ENCODE data around the gene AFAP1L2.

AFAP1L2 gene, protein sequence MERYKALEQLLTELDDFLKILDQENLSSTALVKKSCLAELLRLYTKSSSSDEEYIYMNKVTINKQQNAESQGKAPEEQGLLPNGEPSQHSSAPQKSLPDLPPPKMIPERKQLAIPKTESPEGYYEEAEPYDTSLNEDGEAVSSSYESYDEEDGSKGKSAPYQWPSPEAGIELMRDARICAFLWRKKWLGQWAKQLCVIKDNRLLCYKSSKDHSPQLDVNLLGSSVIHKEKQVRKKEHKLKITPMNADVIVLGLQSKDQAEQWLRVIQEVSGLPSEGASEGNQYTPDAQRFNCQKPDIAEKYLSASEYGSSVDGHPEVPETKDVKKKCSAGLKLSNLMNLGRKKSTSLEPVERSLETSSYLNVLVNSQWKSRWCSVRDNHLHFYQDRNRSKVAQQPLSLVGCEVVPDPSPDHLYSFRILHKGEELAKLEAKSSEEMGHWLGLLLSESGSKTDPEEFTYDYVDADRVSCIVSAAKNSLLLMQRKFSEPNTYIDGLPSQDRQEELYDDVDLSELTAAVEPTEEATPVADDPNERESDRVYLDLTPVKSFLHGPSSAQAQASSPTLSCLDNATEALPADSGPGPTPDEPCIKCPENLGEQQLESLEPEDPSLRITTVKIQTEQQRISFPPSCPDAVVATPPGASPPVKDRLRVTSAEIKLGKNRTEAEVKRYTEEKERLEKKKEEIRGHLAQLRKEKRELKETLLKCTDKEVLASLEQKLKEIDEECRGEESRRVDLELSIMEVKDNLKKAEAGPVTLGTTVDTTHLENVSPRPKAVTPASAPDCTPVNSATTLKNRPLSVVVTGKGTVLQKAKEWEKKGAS

DNA sequence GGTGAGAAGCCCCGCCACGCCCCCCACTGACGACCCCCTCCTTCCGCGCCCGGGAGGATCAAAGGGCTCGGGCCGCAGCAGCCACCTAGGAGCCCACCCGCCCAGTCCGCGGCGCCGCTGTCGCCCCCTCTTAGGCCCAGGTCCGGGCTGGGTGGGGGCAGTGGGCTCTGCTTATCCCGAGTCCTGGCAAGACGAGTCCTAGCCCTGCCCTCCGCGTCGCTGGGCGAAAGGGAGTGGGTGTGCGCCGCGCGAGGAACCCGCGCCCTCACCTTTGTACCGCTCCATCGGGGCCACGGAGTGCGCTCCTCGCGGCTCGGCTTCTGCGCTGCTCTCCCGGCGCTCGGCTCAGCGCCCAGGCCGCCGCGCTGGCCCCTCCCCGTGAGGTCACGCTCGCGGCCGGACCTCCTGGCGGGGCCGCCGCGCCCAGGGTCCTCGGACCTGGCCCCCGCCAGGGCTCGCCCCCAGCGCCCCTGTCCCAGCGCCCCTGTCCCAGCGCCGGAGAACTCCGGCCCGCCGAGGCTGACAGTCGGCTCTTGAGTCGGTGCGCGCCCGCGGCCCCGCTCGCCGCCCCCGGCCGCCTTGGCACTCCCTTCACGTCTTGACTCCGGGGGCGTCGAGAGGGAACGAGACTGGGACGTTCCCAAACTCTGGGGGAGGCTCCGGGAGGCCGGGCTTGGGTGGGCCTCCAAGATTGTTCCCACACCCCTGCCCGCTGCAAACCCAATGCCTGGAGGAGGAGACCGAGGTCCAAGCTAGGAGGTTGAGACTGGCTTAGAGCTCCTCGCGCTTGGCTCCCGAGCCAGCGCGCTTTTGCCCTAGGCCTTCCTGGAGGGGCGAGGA, at the start of gene AFAP1L2:
Gene AFAP1L2 (minus strand): TSS at position 332 of the 840 bp plus-strand sequence. CDS start 47 bp downstream, at position 285.
- DNase-seq: no peak

DNA sequence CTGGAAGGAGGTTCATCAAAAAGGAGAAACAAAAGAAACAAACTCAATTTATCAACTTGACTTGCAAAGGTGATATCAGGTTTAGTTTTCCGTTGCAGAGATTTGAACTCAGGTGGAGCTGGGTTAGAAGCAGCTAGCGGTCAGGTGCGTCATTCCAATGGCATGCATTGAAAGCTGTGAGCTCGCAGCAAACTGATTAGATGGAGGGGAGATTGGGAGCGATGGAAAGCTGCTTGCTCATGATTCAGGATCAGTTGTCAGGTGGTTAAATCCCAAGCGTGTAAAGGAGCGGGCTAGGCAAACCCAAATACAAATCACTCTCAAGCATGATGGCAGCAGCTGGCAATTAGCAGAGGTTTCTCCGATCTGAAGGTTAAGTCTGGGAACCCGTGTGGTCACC, 49.3 kb upstream of the AFAP1L2 start:
- no peak for DNase-seq

DNA sequence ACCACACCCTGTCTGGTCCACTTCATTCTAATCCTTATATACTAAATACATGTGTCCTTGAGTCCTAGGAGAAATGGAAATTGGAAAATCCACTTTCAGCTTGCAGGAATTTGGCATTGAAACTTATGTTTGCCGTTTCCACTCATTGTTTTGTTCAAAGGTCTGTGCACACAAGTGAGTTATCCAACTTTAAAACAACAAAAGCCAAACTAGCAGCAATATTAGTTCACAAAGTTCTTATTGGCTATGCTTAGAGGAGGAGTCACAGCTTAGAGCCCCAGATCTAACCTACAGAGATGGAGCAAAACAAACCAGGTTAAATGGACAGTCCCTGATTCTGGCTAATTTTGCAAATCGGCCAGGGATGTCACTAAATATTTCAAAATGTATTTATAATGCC, 44.6 kb upstream of the AFAP1L2 start:
- no peak for DNase-seq

DNA sequence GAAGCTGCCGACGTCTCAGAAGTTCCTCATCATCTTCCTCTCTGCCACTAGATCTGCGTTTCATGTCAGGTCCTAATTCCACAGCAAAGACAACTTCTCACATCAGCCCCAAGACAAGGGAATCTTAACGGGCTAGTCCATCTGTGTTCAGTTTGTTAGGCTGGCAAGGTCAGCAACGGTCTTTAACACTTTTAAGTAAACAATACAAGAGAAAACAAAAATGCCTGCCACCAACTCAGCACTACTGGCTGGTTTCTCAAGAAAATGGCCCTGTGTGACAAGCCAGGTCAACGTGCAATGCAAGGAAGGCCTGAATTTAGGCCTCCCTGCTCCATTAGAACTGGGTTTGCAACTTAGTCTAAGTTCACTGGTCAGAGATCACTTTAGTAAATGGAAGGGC, 41.0 kb upstream of the AFAP1L2 start:
- no peak for DNase-seq

DNA sequence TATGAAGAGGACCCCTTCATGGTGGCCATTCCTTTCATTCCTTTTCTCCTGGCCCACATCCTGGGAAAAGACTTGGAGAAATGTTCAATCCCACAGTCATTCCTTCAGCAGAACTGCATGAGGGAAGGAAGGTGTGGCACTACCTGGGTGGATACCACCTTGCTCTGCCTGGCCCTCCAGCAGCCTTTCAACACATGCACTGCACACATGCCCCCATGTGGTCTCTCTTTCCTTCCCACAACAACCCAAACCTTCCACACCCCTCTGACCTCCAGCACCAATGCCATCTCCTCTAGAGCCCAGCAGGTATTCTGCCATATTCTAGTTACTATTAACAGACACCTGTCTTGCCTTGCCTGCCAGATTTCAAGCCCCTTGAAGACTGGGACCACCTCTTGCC, 40.5 kb upstream of the AFAP1L2 start:
- no peak for DNase-seq

DNA sequence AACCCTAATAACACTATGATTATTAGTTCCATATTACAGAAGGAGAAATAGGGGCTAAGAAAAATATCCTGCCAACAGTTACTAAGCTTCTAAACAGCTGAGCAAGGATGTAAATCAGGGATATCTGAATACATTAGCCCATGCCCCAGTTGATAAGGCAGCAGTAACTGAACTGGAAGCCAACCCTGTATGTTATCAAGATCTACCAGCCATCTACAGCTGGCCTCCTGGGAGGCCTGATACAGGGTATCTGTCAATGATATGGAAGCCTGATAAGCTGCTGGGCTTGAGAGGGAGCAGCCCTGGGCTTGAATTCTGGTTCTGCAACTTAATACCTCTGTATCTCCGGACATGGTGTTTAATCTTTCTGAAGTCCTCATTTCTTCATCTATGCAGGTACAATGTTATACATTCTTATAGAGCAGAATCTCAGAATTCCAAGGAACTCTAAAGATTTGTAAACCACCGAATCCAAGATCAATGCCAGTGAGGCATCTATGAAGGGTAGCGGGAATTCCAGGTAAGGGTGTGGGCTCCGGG, 37.9 kb upstream of the AFAP1L2 start:
- no peak for DNase-seq

DNA sequence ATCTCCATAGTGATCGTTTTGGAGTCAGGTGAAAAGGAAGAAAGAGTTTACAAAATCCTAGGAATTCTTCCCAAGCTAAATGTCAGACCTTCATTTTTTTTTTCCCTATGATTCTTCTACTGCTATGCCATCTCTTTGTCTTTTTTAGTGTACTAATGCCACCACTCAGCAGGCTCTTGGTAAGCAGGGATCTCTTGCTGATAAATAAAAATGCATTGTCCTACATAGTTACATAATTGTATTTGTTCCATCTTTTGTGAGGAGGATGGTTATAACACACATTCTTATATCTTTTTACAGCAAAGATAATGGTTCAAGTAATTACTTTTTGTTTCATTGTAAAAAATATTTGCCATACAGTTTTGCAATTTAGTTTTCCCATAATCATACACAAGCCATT, 36.8 kb upstream of the AFAP1L2 start:
- DNase-seq: no peak

DNA sequence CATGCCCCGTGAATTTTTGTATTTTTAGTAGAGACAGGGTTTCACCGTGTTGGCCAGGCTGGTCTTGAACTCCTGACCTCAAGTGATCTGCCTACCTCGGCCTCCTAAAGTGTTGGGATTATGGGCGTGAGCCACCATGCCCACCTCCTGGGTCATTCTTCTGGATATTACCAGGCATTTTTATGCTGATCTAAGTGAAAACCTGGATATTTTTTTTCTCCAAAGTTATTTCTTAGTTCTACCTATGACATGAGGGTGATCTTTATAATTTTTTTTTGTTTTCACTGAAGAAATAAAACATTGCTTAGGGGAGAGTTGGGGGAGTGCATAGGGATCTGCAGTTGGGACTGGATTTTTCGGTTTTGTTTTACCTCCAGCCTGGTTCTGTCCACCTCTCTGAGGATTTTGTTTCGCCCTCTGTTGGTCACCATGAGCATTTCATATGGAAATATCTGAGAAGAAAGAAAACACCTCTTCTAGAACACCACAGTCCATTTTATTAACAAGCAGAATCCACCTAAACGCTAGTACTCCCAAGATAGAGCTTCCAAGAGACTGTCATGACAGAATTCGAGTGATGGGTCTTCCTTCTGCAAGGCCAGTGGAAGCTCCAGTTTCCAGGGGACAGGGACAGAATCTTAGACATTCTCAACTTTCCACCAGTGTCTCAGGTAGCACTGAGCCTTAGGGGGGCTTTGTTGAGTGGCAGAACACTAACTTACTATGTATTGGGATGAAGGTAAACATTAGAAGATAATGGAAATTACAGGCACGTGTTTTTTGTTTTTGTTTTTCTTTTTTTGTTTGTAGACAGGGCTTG, 33.4 kb upstream of the AFAP1L2 start:
- DNase-seq: no peak

DNA sequence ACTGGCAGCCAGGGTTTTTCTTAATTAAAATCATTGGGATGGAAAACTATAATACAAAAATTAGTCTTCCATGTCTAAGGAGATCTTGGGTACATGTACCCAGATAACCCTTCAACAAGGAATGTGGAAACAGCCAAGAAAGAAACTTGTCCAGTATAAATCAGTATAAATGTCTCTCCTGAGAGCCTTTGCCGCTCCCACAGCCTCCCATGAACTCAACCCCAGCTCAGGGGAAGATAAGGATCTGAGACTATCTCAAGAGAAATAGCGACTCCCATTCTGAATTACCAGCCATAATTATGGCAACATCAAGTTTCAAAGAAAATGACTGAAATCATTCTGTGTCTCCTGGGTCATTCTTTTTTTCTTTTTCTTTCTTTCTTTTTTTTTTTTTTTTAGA, 32.6 kb upstream of the AFAP1L2 start:
- DNase-seq: no peak

DNA sequence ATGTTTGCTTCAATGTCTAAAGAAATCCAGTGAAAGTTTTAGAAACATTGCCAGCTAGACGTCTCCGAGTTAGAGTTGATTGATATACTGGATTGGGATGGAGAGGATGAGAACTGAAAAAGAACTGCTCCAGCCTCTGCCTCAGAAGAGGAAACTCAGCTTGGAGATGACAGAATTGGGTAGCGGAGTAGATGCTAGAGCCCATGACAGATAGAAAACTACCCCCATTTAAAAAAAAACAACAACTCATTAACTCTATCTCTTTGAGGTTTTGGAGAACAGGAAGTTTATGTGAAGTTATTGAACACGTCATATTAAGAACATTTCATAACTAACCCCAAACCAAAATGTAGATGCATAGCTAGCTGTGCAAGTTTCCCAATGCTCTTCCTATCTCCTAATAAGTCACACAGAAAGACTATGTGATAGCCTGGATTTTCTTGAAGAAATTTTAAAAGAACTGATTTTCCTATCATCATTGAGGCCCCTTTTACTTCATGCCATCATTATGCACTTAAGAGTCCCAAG, 28.3 kb upstream of the AFAP1L2 start:
- no peak for DNase-seq

DNA sequence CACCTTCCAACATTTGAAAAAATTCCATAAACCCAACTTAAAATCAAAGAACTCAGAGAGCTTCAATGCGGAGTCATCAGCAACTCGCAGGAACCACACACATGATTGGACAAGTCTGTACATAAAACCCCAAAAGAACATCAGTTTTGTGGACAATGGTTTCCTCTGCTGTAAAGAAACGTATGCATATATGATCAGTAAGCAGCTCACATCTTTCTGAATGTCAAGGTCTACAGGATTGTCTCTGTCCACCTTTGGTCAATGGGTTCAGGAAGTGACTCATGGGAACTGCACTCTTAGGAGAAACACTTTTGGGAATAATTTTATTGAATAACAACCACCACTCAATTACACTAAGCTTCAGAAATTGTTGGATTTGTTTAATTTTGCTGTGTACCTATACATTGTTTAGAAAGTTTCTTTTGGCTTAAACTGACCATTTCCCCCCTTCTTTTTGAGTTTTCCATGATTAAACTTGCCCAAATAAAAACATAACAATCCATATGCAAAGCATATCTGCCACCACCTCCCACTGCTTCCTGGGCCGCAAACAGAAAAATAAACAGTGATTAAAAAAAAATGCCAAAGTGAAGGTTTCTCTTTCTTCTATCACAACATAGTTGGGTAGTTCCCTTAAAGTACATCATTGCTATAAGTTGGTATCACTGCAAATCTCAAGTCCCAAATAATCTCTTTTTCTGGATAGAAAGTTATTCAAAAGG, 27.3 kb upstream of the AFAP1L2 start:
- no peak for DNase-seq

DNA sequence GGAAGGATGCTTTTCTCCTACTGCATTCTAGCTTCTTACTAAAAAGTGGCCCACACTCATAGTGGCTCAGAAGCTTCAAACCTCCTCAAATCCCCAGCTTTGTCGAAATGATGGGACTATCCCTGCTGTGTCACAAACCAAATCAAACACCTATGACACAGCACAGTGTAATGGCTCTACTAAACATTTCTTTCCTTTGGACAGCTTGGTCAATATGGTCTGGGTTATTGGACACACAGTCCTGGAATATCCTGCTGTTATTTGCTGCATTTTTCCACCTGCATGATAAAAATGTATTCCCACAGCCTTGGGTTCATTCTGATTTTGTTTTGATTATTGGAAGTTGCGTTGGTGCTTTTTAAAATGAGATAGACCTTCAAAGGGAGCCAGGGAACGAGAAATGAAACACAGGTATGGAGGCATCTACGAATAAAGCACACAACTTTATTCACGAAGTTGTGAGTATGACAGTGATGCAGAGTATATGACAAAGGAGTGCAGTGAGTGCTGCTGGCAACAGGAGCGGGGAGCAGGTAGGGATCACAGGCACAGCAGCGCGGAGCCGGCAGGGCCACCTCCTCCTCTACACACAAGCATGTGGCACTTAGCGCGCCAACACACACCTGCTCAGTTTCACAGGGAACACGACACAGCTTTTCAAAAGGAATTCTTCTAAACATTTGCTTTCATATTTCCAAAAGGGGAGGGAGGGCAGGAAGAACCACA, 26.5 kb upstream of the AFAP1L2 start:
- no peak for DNase-seq

DNA sequence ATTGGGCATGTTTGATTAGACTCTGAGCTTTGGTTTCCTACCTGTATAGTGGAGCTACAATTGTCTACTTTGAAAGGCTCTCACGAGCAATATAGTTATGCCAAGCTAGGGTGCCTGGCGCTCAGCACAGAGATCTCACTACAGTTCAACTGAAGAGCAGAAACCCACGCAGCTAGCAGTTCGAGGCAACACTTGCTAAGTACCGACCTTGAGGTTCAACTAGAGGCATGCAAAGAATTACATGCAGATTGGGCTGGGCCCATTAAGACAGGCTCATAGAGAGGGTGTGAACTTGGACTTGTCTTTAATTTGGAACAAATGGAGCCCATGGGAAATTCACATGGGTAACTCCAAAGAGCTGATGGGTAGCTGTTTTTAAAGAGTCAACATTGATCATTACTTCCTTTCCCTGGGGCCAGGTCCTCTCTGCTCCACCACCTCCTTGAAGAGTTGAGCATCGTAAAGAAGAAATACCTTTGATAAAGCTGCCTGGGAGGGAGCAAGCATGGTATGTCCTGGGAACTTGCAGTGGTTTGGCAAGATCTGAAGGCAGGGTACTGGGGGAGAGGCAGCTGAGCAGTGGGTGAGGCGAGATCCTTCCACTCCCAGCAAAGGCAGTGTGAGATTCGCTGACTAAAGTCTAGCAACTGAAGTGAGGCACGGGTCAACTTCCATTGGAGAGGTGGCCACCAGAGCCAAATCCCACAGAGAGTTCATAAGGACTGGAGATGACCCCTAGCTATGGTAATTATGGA, 25.5 kb upstream of the AFAP1L2 start:
- no peak for DNase-seq

DNA sequence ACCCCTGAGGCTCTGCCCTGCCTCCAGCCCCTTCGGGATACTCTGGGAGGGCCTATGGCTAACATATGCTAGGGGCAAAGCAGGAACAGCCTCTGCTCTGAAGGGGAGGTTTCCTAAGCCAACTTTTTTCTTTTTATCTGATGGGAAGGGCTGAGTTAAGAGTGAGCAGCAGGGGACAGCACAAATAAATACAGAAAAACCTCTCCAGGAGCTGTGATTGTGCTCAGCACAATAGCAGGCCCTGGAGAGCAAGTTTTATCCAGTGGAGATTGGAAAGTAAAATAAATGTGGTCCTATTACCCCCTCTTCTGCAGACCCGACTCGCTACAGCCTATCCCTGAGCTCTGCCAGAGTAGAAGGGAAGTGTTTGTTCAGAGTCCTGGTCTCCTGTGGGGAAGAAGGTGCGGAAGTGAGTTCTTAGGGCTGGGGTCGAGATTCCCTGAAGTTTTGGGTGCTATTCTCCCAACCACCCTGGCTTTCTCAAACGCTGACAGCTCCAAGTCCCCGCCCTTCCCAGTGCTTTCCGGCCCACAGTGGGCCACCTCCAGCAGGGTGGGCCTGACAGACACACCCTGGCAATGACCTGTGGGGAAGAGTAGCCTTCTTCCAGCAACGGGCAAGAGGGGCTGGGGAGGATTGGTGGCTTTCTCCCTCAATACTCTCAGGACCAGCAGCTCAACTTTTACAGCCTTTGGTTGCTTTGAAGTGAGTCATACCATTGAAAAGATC, 23.0 kb upstream of the AFAP1L2 start:
- no peak for DNase-seq

DNA sequence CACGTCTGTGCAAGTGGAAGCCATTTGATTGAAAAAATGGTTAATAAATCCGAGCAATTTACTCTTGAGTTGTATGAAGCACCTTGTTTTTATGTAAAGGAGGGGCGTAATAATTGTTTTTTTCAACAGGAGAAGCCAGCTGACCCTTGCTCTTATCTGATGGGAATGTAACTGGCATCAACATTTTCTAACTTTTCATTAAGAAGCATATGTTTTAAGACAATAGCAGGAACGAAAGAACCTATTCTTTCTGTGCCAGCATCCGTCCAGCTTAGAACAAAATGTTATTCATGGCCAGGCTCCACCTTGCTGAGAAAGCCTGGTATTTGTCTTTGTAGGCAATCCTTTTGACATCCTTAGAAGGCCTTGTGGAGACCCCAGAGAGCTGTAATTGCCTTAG, 22.2 kb upstream of the AFAP1L2 start:
- no peak for DNase-seq

DNA sequence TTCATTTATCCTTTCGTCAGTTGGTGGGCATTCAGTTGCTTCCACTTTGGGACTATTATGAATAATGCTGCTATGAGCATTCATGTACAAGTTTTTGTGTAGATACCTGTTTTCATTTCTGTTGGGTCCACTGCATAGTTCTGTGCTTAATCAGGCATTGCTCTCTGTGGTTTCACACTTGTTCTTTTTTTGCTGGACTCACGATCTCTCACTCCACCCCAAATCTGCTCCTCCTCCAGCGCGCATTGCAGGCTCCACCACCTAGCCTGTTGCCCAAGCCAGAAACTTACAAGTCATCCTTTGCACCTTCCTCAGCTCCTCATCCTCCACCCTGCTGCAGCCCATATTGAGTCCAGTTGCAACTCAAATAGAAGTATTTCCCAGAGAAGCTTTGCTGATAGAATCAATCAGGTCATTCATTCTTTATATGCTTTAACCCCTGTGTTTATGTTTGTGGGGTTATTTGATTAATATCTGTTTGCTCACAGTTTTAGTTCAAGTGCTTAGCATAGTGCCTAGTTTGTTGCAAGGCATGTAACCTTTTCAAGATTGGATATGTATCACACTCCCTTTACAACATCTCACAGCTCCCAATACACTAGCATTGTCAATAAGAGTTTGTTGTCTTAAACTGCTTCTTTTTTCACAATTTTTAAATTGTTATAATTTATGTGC, 16.6 kb upstream of the AFAP1L2 start:
- DNase-seq: no peak

DNA sequence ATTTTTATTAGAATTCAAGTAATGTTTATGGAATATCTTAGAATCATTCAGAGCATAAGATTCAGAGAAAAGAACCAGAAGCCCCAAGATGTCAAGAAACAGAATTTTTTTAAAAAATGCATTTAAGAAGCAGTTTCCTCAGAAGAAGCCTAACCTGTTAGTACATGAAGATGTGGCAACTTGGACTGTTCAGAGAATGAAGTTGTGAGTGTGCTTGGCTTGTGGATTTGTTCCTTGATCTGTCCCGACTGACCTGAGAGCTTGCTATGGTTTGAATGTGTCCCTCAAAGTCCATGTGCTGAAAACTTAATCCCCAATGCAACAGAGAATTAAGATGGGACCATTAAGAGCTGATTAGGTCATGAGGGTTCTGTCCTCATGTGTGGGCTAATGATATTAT, 13.8 kb upstream of the AFAP1L2 start:
- DNase-seq: no peak

Data from SIG-M5 (cell line).